OCI-LY1 (cell line): Measurements from ENCODE around the gene NDFIP2.

Experiments
- H2AFZ ChIP-seq: fragments of 200-600 bp; sonication (generic), shearing (Covaris generic); 2 replicates; pipeline ENCODE4 v1.6.0; 2014; ENCODE audit warnings: antibody characterized with exemption, mild to moderate bottlenecking, low read length
- H3F3A ChIP-seq: fragments of 200-600 bp; sonication (generic), shearing (Covaris generic); 2 replicates; pipeline ENCODE4 v1.6.0; 2014; ENCODE audit warnings: mild to moderate bottlenecking, antibody characterized with exemption, low read length, moderate library complexity; ENCODE audit not compliant: insufficient read depth
- H3K27ac ChIP-seq: fragments of 200-600 bp; sonication (generic); 2 replicates; pipeline ENCODE4 v1.5.1; 2014; ENCODE audit warnings: low read length, mixed run types, mild to moderate bottlenecking, low read depth; ENCODE audit not compliant: poor library complexity, severe bottlenecking
- H3K27me3 ChIP-seq: fragments of 200-600 bp; sonication (generic); 2 replicates; pipeline ENCODE4 v1.6.0; 2014; ENCODE audit warnings: antibody characterized with exemption, mild to moderate bottlenecking, low read length, moderate library complexity; ENCODE audit not compliant: insufficient read depth
- H3K36me3 ChIP-seq: fragments of 200-600 bp; sonication (generic); 2 replicates; pipeline ENCODE4 v1.6.1; 2014; ENCODE audit warnings: mild to moderate bottlenecking, antibody characterized with exemption, low read length, moderate library complexity, mixed read lengths; ENCODE audit not compliant: insufficient read depth
- H3K4me1 ChIP-seq: fragments of 200-600 bp; sonication (generic); 2 replicates; pipeline ENCODE4 v1.5.1; 2014; ENCODE audit warnings: mild to moderate bottlenecking, low read length, moderate library complexity; ENCODE audit not compliant: insufficient read depth, severe bottlenecking
- H3K4me2 ChIP-seq: fragments of 200-600 bp; sonication (generic), shearing (Covaris generic); 2 replicates; pipeline ENCODE4 v1.6.1; 2014; ENCODE audit warnings: low read length
- H3K4me3 ChIP-seq: fragments of 200-600 bp; sonication (generic); 2 replicates; pipeline ENCODE4 v1.5.1; 2014; ENCODE audit warnings: low read length, low read depth, mild to moderate bottlenecking, mixed read lengths; ENCODE audit not compliant: poor library complexity, severe bottlenecking
- H3K79me2 ChIP-seq: fragments of 200-600 bp; shearing (Covaris generic); 2 replicates; pipeline ENCODE4 v1.6.1; 2016; ENCODE audit warnings: mixed run types, low read length, mixed read lengths; ENCODE audit not compliant: insufficient read depth
- H3K9ac ChIP-seq: fragments of 200-600 bp; sonication (generic), shearing (Covaris generic); 2 replicates; pipeline ENCODE4 v1.6.1; 2014; ENCODE audit warnings: mild to moderate bottlenecking, low read length, mixed read lengths
- H3K9me2 ChIP-seq: fragments of 200-600 bp; sonication (generic), shearing (Covaris generic); 2 replicates; pipeline ENCODE4 v1.6.1; 2014; ENCODE audit warnings: low read depth, mild to moderate bottlenecking, low read length, mixed read lengths
- H3K9me3 ChIP-seq: fragments of 200-600 bp; shearing (Covaris generic); 2 replicates; pipeline ENCODE4 v1.6.1; 2014; ENCODE audit warnings: low read length, mixed read lengths
- H4K20me1 ChIP-seq: fragments of 200-600 bp; sonication (generic), shearing (Covaris generic); 2 replicates; pipeline ENCODE4 v1.6.0; 2016; ENCODE audit warnings: mild to moderate bottlenecking, low read length; ENCODE audit not compliant: insufficient read depth
- CTCF ChIP-seq: fragments of 200-600 bp; sonication (generic), shearing (Covaris generic); IDR thresholded peaks from 2 replicates; pipeline ENCODE4 v1.5.1; 2017; ENCODE audit warnings: mild to moderate bottlenecking, antibody characterized with exemption, low read length, moderate library complexity, mixed read lengths
- EZH2 ChIP-seq: fragments of 200-600 bp; sonication (generic), shearing (Covaris generic); IDR thresholded peaks from 2 replicates; pipeline ENCODE4 v1.8.0; 2017; ENCODE audit warnings: borderline replicate concordance, mixed run types, mild to moderate bottlenecking, antibody characterized with exemption, low read length, moderate library complexity, mixed read lengths

NDFIP2 gene

GRCh38 chr13:79502859-79503468 is 22.0 kb downstream of the NDFIP2 start:
- H3K79me2 ChIP-seq = peaks cover 51% of the 10 kb centered on the region

GRCh38 chr13:79503473-79504017 is 22.6 kb downstream of the NDFIP2 start:
- H3K27me3 ChIP-seq = no peaks in the 10 kb centered on the region
- no peak overlapping the region for H3K9ac ChIP-seq
- H3K27ac ChIP-seq = no peak overlapping the region
- no peaks in the 10 kb centered on the region for H3K36me3 ChIP-seq
- no peak overlapping the region for H3K4me3 ChIP-seq
- no peaks in the 10 kb centered on the region for H3K9me3 ChIP-seq
- H4K20me1 ChIP-seq = no peaks in the 10 kb centered on the region
- H2AFZ ChIP-seq = no peak overlapping the region
- TF ChIP-seq CTCF = no peak
- no peak for TF ChIP-seq EZH2
- H3K79me2 ChIP-seq = peaks cover 49% of the 10 kb centered on the region
- no peaks in the 10 kb centered on the region for H3K9me2 ChIP-seq
- no peaks in the 10 kb centered on the region; the same call in 1 of the 2 replicates for H3F3A ChIP-seq
- H3K4me1 ChIP-seq = peaks cover 10% of the 10 kb centered on the region
- H3K4me2 ChIP-seq = no peak overlapping the region

More at GRCh38 chr13:79502859-79503468, 22.0 kb downstream of the NDFIP2 start:
- no peak overlapping the region for H3K4me2 ChIP-seq
- no peaks in the 10 kb centered on the region for H3K9me2 ChIP-seq
- no peaks in the 10 kb centered on the region for H3K36me3 ChIP-seq
- TF ChIP-seq CTCF = no peak
- TF ChIP-seq EZH2 = no peak
- no peak overlapping the region for H3K4me3 ChIP-seq
- no peak overlapping the region for H3K9ac ChIP-seq
- no peaks in the 10 kb centered on the region; the same call in 1 of the 2 replicates for H3F3A ChIP-seq
- peaks cover 10% of the 10 kb centered on the region for H3K4me1 ChIP-seq
- no peak overlapping the region for H2AFZ ChIP-seq
- H3K9me3 ChIP-seq = no peaks in the 10 kb centered on the region
- H3K27me3 ChIP-seq = no peaks in the 10 kb centered on the region
- no peaks in the 10 kb centered on the region for H4K20me1 ChIP-seq
- H3K27ac ChIP-seq = no peak overlapping the region

- TF ChIP-seq EZH2 = no peak
- no peak for TF ChIP-seq CTCF
- H3K27me3 ChIP-seq = no peaks in the 10 kb centered on the region
- no peak overlapping the region for H3K9ac ChIP-seq
- no peak overlapping the region for H3K4me2 ChIP-seq
- no peaks in the 10 kb centered on the region for H3K36me3 ChIP-seq
- no peaks in the 10 kb centered on the region for H3K9me2 ChIP-seq
- H3K4me1 ChIP-seq = no peaks in the 10 kb centered on the region
- no peaks in the 10 kb centered on the region for H3K9me3 ChIP-seq
- H4K20me1 ChIP-seq = no peaks in the 10 kb centered on the region
- H3K27ac ChIP-seq = no peak overlapping the region
- no peak overlapping the region for H3K4me3 ChIP-seq
- no peaks in the 10 kb centered on the region for H3F3A ChIP-seq
- H2AFZ ChIP-seq = no peak overlapping the region
- H3K79me2 ChIP-seq = peaks cover 22% of the 10 kb centered on the region; the same call in 1 of the 2 replicates
Measured at GRCh38 chr13:79508224-79508961, 27.4 kb downstream of the NDFIP2 start.
